Measurements from ENCODE around the gene PPP1R37. TPM values are rescaled to one million over a fixed set of nuclear protein-coding genes. Genes with fewer than 3 reads are reported as not detected.

Gene PPP1R37
- total RNA-seq, 2 experiments from 2014 or later: 21.1 to 21.7 TPM

- H3K4me1 Mint-ChIP-seq: no peaks in the 10 kb centered on the region
- H3K4me3 Mint-ChIP-seq: no peak overlapping the region
- ChIA-PET CTCF (interaction anchor here (1.0 kb wide), 1 partner anchor 36 kb away, joined by 3 read pairs; the partner anchor contains the start of gene TRAPPC6A), POLR2A (no interaction called here)
- H3K9me3 Mint-ChIP-seq: no peaks in the 10 kb centered on the region
- H3K27me3 Mint-ChIP-seq: no peaks in the 10 kb centered on the region
- no peak overlapping the region for H3K27ac Mint-ChIP-seq
- H3K36me3 Mint-ChIP-seq (ENCODE audit: low read depth): peaks cover 7% of the 10 kb centered on the region
- DNase-seq: no peak
Measured at GRCh38 chr19:45142016-45142725, 49.2 kb downstream of the PPP1R37 start.

- Mint-ChIP-seq H3K4me1 (no peaks in the 10 kb centered on the region), H3K27ac (no peak overlapping the region), H3K4me3 (no peak overlapping the region), H3K9me3 (no peaks in the 10 kb centered on the region), H3K36me3 (ENCODE audit: low read depth) (peaks cover 7% of the 10 kb centered on the region), H3K27me3 (no peaks in the 10 kb centered on the region)
- POLR2A ChIA-PET: no interaction called here
- no peak for DNase-seq
- CTCF ChIA-PET: interaction anchor here (1.0 kb wide), 1 partner anchor 35 kb away, joined by 3 read pairs; the partner anchor contains the start of gene TRAPPC6A
Measured at GRCh38 chr19:45142726-45143110, 49.7 kb downstream of the PPP1R37 start.

GRCh38 chr19:45144431-45145269 is 51.7 kb downstream of the PPP1R37 start:
- H3K27me3 Mint-ChIP-seq: no peaks in the 10 kb centered on the region
- DNase-seq: no peak
- CTCF ChIA-PET: interaction anchor here (1.4 to 1.5 kb wide), 2 partner anchors 9 to 14 kb away, joined by 3 to 5 read pairs; no protein-coding TSS in a partner anchor
- no peak overlapping the region for H3K4me3 Mint-ChIP-seq
- no peaks in the 10 kb centered on the region for H3K9me3 Mint-ChIP-seq
- no peak overlapping the region for H3K27ac Mint-ChIP-seq
- peaks cover 7% of the 10 kb centered on the region for H3K36me3 Mint-ChIP-seq (ENCODE audit: low read depth)
- POLR2A ChIA-PET: no interaction called here
- H3K4me1 Mint-ChIP-seq: peaks cover 9% of the 10 kb centered on the region

GRCh38 chr19:45145270-45146189 is 52.6 kb downstream of the PPP1R37 start:
- H3K27me3 Mint-ChIP-seq: no peaks in the 10 kb centered on the region
- H3K36me3 Mint-ChIP-seq (ENCODE audit: low read depth): peaks cover 7% of the 10 kb centered on the region
- no peak overlapping the region for H3K27ac Mint-ChIP-seq
- no peaks in the 10 kb centered on the region for H3K9me3 Mint-ChIP-seq
- CTCF ChIA-PET: no interaction called here
- DNase-seq: no peak
- peaks cover 10% of the 10 kb centered on the region for H3K4me1 Mint-ChIP-seq
- POLR2A ChIA-PET: no interaction called here
- no peak overlapping the region for H3K4me3 Mint-ChIP-seq

GRCh38 chr19:45146251-45146650 is 53.3 kb downstream of the PPP1R37 start:
- no peak overlapping the region for H3K4me3 Mint-ChIP-seq
- no peak for DNase-seq
- ChIA-PET CTCF (no interaction called here), POLR2A (no interaction called here)
- H3K27ac Mint-ChIP-seq: no peak overlapping the region
- no peaks in the 10 kb centered on the region for H3K9me3 Mint-ChIP-seq
- peaks cover 5% of the 10 kb centered on the region for H3K36me3 Mint-ChIP-seq (ENCODE audit: low read depth)
- H3K4me1 Mint-ChIP-seq: peaks cover 10% of the 10 kb centered on the region
- peaks cover 2% of the 10 kb centered on the region for H3K27me3 Mint-ChIP-seq

- H3K27ac Mint-ChIP-seq: no peak overlapping the region
- peaks cover 7% of the 10 kb centered on the region for H3K27me3 Mint-ChIP-seq
- ChIA-PET CTCF (no interaction called here), POLR2A (no interaction called here)
- H3K36me3 Mint-ChIP-seq (ENCODE audit: low read depth): peaks cover 5% of the 10 kb centered on the region
- H3K9me3 Mint-ChIP-seq: no peaks in the 10 kb centered on the region
- H3K4me1 Mint-ChIP-seq: peaks cover 10% of the 10 kb centered on the region
- H3K4me3 Mint-ChIP-seq: no peak overlapping the region
- DNase-seq: no peak
Measured at GRCh38 chr19:45146741-45147205, 53.8 kb downstream of the PPP1R37 start.

GRCh38 chr19:45147835-45148676 is 55.1 kb downstream of the PPP1R37 start:
- H3K9me3 Mint-ChIP-seq: no peaks in the 10 kb centered on the region
- POLR2A ChIA-PET: no interaction called here
- peaks cover 4% of the 10 kb centered on the region for H3K36me3 Mint-ChIP-seq (ENCODE audit: low read depth)
- no peak for DNase-seq
- peaks cover 12% of the 10 kb centered on the region for H3K27me3 Mint-ChIP-seq
- CTCF ChIA-PET: interaction anchor here (1.1 kb wide), 1 partner anchor 35 kb away, joined by 3 read pairs; no protein-coding TSS in a partner anchor
- H3K27ac Mint-ChIP-seq: no peak overlapping the region
- H3K4me1 Mint-ChIP-seq: peaks cover 15% of the 10 kb centered on the region
- H3K4me3 Mint-ChIP-seq: no peak overlapping the region

- H3K27ac Mint-ChIP-seq: no peak overlapping the region
Measured at GRCh38 chr19:45149129-45149528, 56.1 kb downstream of the PPP1R37 start.

GRCh38 chr19:45150180-45150579 is 57.2 kb downstream of the PPP1R37 start:
- peaks cover 4% of the 10 kb centered on the region for H3K36me3 Mint-ChIP-seq (ENCODE audit: low read depth)
- peaks cover 24% of the 10 kb centered on the region for H3K27me3 Mint-ChIP-seq
- H3K4me3 Mint-ChIP-seq: no peak overlapping the region
- peaks cover 26% of the 10 kb centered on the region for H3K4me1 Mint-ChIP-seq
- ChIA-PET CTCF (interaction anchor here (1.4 kb wide), 1 partner anchor 15 kb away, joined by 3 read pairs; no protein-coding TSS in a partner anchor), POLR2A (no interaction called here)
- DNase-seq: no peak
- no peak overlapping the region for H3K27ac Mint-ChIP-seq
- H3K9me3 Mint-ChIP-seq: no peaks in the 10 kb centered on the region

More at GRCh38 chr19:45149129-45149528, 56.1 kb downstream of the PPP1R37 start:
- peaks cover 18% of the 10 kb centered on the region for H3K27me3 Mint-ChIP-seq
- H3K4me1 Mint-ChIP-seq: peaks cover 24% of the 10 kb centered on the region
- ChIA-PET POLR2A (no interaction called here), CTCF (interaction anchor here (0.7 to 1.1 kb wide), 2 partner anchors 11 to 34 kb away, joined by 3 read pairs; no protein-coding TSS in a partner anchor)
- no peak overlapping the region for H3K4me3 Mint-ChIP-seq
- H3K36me3 Mint-ChIP-seq (ENCODE audit: low read depth): peaks cover 4% of the 10 kb centered on the region
- no peak for DNase-seq
- no peaks in the 10 kb centered on the region for H3K9me3 Mint-ChIP-seq

- DNase-seq: no peak
- CTCF ChIA-PET: interaction anchor here (1.4 kb wide), 1 partner anchor 14 kb away, joined by 3 read pairs; no protein-coding TSS in a partner anchor
- Mint-ChIP-seq H3K27me3 (peaks cover 24% of the 10 kb centered on the region), H3K9me3 (no peaks in the 10 kb centered on the region), H3K4me1 (peaks cover 26% of the 10 kb centered on the region), H3K36me3 (ENCODE audit: low read depth) (peaks cover 4% of the 10 kb centered on the region), H3K27ac (peak overlapping the region; percentile 54), H3K4me3 (no peak overlapping the region)
- POLR2A ChIA-PET: no interaction called here
Measured at GRCh38 chr19:45150751-45151281, 57.8 kb downstream of the PPP1R37 start.

GRCh38 chr19:45151320-45151719 is 58.3 kb downstream of the PPP1R37 start:
- CTCF ChIA-PET: no interaction called here
- H3K4me1 Mint-ChIP-seq: peaks cover 26% of the 10 kb centered on the region
- H3K27me3 Mint-ChIP-seq: peaks cover 26% of the 10 kb centered on the region
- H3K36me3 Mint-ChIP-seq (ENCODE audit: low read depth): peaks cover 4% of the 10 kb centered on the region
- H3K4me3 Mint-ChIP-seq: no peak overlapping the region
- POLR2A ChIA-PET: no interaction called here
- no peak for DNase-seq
- peak overlapping the region; percentile 17 for H3K27ac Mint-ChIP-seq
- H3K9me3 Mint-ChIP-seq: no peaks in the 10 kb centered on the region

Measured in activated CD4-positive, alpha-beta T cell treated with anti-CD3 and anti-CD28 coated beads, Interleukin-2, amount 10 ng/mL, durations not matched to agents 7 days and 5 days (primary cell).